Measurements from ENCODE around the gene ELF1. TPM values are rescaled to one million over a fixed set of nuclear protein-coding genes. Genes with fewer than 3 reads are reported as not detected.
"Not testable (repeated sequence)": the region's sequence is repeated elsewhere in the genome, so short reads cannot be mapped to it uniquely, and the experiment has no call there.

Gene ELF1
- total RNA-seq, 2 donors from 2014 or later = 36.0 to 44.1 TPM

GRCh38 chr13:41040584-41041334 is 21.6 kb upstream of the ELF1 start:
- Mint-ChIP-seq H3K4me3 (no peak overlapping the region), H3K27me3 (ENCODE audit: insufficient read depth) (no peaks in the 10 kb centered on the region), H3K36me3 (ENCODE audit: low read depth) (peaks cover 27% of the 10 kb centered on the region), H3K9me3 (peaks cover 63% of the 10 kb centered on the region), H3K4me1 (no peaks in the 10 kb centered on the region), H3K27ac (no peak overlapping the region)
- TF ChIP-seq CTCF (conservative IDR thresholded peaks at IDR 0.05) = no peak
- Histone ChIP-seq H3K36me3 (ENCODE audit: control insufficient read depth, insufficient read depth, low read length) (no peaks in the 10 kb centered on the region), H3K9me3 (ENCODE audit: control insufficient read depth, low read length) (peaks cover 12% of the 10 kb centered on the region), H3K27ac (ENCODE audit: low read depth, low read length) (no peak overlapping the region), H3K4me1 (ENCODE audit: control insufficient read depth, insufficient read depth, low read length) (no peaks in the 10 kb centered on the region), H3K9ac (ENCODE audit: extremely low read depth, low read length, poor library complexity, severe bottlenecking) (no peak overlapping the region), H3K27me3 (ENCODE audit: control insufficient read depth, insufficient read depth, low read length, poor library complexity, severe bottlenecking) (no peaks in the 10 kb centered on the region), H3K4me3 (ENCODE audit: low read length) (no peak overlapping the region)
- no peak for DNase-seq
- WGBS, 2 experiments (ENCODE audit: insufficient coverage in 1 of 2, insufficient read length in 1 of 2) = 94 to 99% methylated on average over 6 to 9 of the region's 9 CpGs

- no peaks in the 10 kb centered on the region for H3K4me1 ChIP-seq (ENCODE audit: control insufficient read depth, insufficient read depth, low read length)
- H3K4me3 ChIP-seq (ENCODE audit: low read length) = no peak overlapping the region
- no peaks in the 10 kb centered on the region for H3K27me3 Mint-ChIP-seq (ENCODE audit: insufficient read depth)
- H3K9me3 Mint-ChIP-seq = peaks cover 53% of the 10 kb centered on the region
- no peaks in the 10 kb centered on the region for H3K27me3 ChIP-seq (ENCODE audit: control insufficient read depth, insufficient read depth, low read length, poor library complexity, severe bottlenecking)
- DNase-seq = no peak
- H3K9ac ChIP-seq (ENCODE audit: extremely low read depth, low read length, poor library complexity, severe bottlenecking) = no peak overlapping the region
- no peak overlapping the region for H3K4me3 Mint-ChIP-seq
- H3K36me3 ChIP-seq (ENCODE audit: control insufficient read depth, insufficient read depth, low read length) = no peaks in the 10 kb centered on the region
- peaks cover 20% of the 10 kb centered on the region for H3K36me3 Mint-ChIP-seq (ENCODE audit: low read depth)
- H3K27ac Mint-ChIP-seq = no peak overlapping the region
- TF ChIP-seq CTCF (conservative IDR thresholded peaks at IDR 0.05) = no peak
- H3K9me3 ChIP-seq (ENCODE audit: control insufficient read depth, low read length) = peaks cover 12% of the 10 kb centered on the region
- H3K4me1 Mint-ChIP-seq = no peaks in the 10 kb centered on the region
- no peak overlapping the region for H3K27ac ChIP-seq (ENCODE audit: low read depth, low read length)
These were observed 20.6 kb upstream of the ELF1 start for GRCh38 chr13:41039746-41040145.

GRCh38 chr13:41036557-41036956 is 17.4 kb upstream of the ELF1 start:
- H3K4me1 ChIP-seq (ENCODE audit: control insufficient read depth, insufficient read depth, low read length); H3K27ac ChIP-seq (ENCODE audit: low read depth, low read length); H3K27me3 Mint-ChIP-seq (ENCODE audit: insufficient read depth); H3K4me3 ChIP-seq (ENCODE audit: low read length); H3K4me3 Mint-ChIP-seq; DNase-seq; H3K9ac ChIP-seq (ENCODE audit: extremely low read depth, low read length, poor library complexity, severe bottlenecking); H3K36me3 ChIP-seq (ENCODE audit: control insufficient read depth, insufficient read depth, low read length); H3K27ac Mint-ChIP-seq; H3K27me3 ChIP-seq (ENCODE audit: control insufficient read depth, insufficient read depth, low read length, poor library complexity, severe bottlenecking); H3K4me1 Mint-ChIP-seq: not testable (repeated sequence)
- peaks cover 18% of the 10 kb centered on the region for H3K36me3 Mint-ChIP-seq (ENCODE audit: low read depth)
- 94% methylated on average over 3 of the region's 5 CpGs; no CpG with 5 or more reads in 1 of the 2 experiments for WGBS, 2 experiments (ENCODE audit: insufficient coverage in 1 of 2, insufficient read length in 1 of 2)
- peaks cover 25% of the 10 kb centered on the region for H3K9me3 Mint-ChIP-seq
- peaks cover 12% of the 10 kb centered on the region for H3K9me3 ChIP-seq (ENCODE audit: control insufficient read depth, low read length)

- Histone ChIP-seq H3K27ac (ENCODE audit: low read depth, low read length) (no peak overlapping the region), H3K36me3 (ENCODE audit: control insufficient read depth, insufficient read depth, low read length) (no peaks in the 10 kb centered on the region), H3K9me3 (ENCODE audit: control insufficient read depth, low read length) (peaks cover under 1% of the 10 kb centered on the region), H3K4me1 (ENCODE audit: control insufficient read depth, insufficient read depth, low read length) (no peaks in the 10 kb centered on the region), H3K9ac (ENCODE audit: extremely low read depth, low read length, poor library complexity, severe bottlenecking) (no peak overlapping the region), H3K4me3 (ENCODE audit: low read length) (no peak overlapping the region), H3K27me3 (ENCODE audit: control insufficient read depth, insufficient read depth, low read length, poor library complexity, severe bottlenecking) (no peaks in the 10 kb centered on the region)
- no peak for TF ChIP-seq CTCF (conservative IDR thresholded peaks at IDR 0.05)
- Mint-ChIP-seq H3K36me3 (ENCODE audit: low read depth) (peaks cover 5% of the 10 kb centered on the region), H3K4me3 (no peak overlapping the region), H3K9me3 (peaks cover 8% of the 10 kb centered on the region), H3K4me1 (no peaks in the 10 kb centered on the region), H3K27ac (no peak overlapping the region), H3K27me3 (ENCODE audit: insufficient read depth) (no peaks in the 10 kb centered on the region)
- no peak for DNase-seq
- 96% methylated on average over 5 of the region's 5 CpGs for WGBS, 2 experiments (ENCODE audit: insufficient coverage in 1 of 2, insufficient read length in 1 of 2)
These were observed 15.8 kb upstream of the ELF1 start for GRCh38 chr13:41034881-41035280.
